ENCODE results near the gene PTPRCAP. TPM values are rescaled to one million over a fixed set of nuclear protein-coding genes. Genes with fewer than 3 reads are reported as not detected.

The PTPRCAP gene
- polyA plus RNA-seq, 3 donors: 1.3 to 3.5 (median 2.4) TPM

DNA sequence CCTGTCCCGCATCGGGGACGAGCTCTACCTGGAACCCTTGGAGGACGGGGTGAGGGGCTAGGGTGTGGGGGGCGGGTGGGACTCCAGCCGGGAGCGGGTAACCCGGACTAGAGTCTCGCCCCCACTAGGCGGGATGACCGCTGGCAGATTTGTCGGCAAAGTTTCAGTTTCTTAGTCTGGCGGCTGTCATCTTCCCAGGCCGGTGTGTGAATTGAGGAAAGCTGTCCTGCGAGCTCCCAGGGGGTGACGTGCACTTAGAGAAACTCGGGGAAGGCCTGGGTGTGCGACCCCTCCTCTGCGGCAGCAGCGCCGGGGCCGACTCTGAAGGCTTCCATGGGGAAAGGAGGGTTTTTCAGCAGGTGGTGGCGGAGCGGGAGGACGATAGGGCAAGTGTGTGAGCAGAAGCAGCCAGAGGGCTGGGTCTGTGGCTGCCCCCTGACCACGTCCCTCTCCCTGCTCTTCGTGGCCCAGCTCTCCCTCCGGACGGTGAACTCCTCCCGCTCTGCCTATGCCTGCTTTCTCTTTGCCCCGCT is 45.2 kb downstream of the PTPRCAP start:
- no peak for DNase-seq (ENCODE audit: extremely low read depth in 1 of 11, low read depth in 9 of 11, low spot score in 4 of 11)

DNA sequence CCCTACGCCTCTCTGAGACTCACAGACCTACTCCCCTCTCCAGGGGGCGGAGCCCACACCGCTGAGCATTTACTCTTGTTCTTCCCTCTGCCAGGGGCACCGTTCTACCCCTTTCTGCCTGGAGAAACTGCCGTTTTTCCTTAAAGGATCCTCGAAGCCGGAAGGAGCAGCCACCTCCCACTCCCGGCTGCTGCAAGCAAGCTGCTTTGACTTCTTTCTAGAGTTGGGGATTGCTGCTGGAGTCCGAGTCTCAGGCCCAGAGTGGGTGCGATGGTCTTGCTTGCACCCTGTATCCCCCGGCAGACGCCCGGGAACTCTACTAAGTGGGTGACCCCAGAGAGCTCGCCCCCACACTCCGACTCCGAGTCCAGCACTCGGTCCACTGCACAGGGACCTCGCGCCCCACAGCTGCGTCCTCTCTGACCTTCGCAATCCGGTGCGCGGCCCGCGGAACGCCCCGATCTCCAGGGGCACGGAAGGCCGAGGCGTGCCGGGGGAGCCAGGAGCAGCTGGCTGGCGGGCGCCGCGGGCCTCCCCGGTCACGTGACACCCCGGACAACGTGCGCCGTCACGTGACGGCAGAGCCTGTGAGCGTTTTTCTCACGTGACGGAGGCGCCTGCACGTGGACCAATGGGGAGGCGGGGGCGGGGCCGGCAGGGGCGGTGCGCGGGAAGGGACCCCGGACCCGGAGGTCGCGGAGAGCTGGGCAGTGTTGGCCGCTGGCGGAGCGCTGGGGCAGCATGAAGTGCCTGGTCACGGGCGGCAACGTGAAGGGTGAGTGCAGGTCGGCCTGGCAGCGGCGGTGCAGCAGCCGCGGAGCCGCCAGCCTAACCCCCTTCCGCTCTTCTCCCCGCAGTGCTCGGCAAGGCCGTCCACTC is 45.9 kb downstream of the PTPRCAP start, which contains the start of gene RAD9A:
RAD9A (plus strand) TSS at position 683 of the 879 bp plus-strand sequence; CDS start at position 742, 59 bp downstream.
- peak; percentile 80 to 95 (median 91) for DNase-seq (ENCODE audit: extremely low read depth in 1 of 11, low read depth in 9 of 11, low spot score in 4 of 11)

- no peak for DNase-seq (ENCODE audit: extremely low read depth in 1 of 11, low read depth in 9 of 11, low spot score in 4 of 11)
Measured at GRCh38 chr11:67390947-67391303, 46.6 kb downstream of the PTPRCAP start.

DNA sequence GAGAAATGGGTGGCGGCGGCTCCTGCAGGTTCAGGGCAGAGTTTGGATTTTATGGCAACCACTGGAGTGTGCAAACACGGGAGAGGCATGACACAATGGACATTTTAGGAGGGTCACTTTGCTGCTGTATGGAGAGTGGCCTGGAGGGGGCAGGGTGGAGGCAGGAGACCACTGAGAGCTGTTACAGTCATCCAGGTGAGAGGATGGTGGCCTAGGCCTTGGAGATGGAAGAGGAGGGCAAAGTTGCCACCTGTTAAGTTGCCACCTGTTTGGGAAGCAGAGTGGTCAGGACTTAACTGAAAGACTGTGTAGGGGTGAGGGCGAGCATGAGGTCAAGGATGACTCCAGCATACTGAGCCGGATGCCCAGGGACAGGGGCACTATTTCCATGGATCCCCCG is 48.0 kb downstream of the PTPRCAP start:
- DNase-seq (ENCODE audit: extremely low read depth in 1 of 11, low read depth in 9 of 11, low spot score in 4 of 11): no peak

DNA sequence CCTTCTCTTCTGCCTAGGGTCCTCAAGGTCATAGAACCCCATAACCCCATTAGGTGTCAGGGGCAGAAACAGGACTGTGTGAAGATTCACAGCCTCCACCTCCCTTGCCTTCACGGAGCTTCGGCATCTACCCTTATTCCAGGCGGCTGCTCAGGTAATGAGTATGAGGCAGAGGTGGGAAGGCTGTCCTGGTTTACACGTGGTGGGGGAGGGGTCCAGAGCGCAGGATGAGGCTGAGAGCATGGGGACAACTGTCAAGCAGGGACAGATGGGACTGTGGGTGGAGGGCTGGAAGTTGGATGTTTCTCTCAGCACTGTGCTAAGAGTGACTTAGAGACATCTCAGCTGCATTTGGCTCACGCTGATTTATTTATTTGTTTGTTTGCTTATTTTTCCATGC is 50.0 kb downstream of the PTPRCAP start:
- no peak for DNase-seq (ENCODE audit: extremely low read depth in 1 of 11, low read depth in 9 of 11, low spot score in 4 of 11)

GRCh38 chr11:67387069-67387468 is 50.4 kb downstream of the PTPRCAP start:
- no peak for DNase-seq (ENCODE audit: extremely low read depth in 1 of 11, low read depth in 9 of 11, low spot score in 4 of 11)

Other genes with a start within 250 kb of the PTPRCAP start
- 10 to 100 TPM; 52.3 to 67.2 (median 56.8) TPM for gene GRK2, start 171.2 kb downstream of the PTPRCAP start, polyA plus RNA-seq (ENCODE audit: insufficient read length in 3 of 3)
- gene ANKRD13D, start 148.4 kb downstream of the PTPRCAP start, polyA plus RNA-seq (ENCODE audit: insufficient read length in 3 of 3): 10 to 100 TPM; 21.5 to 48.5 (median 30.5) TPM
- gene SSH3, start 134.2 kb downstream of the PTPRCAP start, polyA plus RNA-seq (ENCODE audit: insufficient read length in 3 of 3): 10 to 100 TPM; 19.1 to 32.6 (median 23.1) TPM
- 10 to 100 TPM; 16.3 to 38.7 (median 26.0) TPM for gene POLD4, start 84.1 kb downstream of the PTPRCAP start, polyA plus RNA-seq (ENCODE audit: insufficient read length in 3 of 3)
- gene CLCF1, start 64.1 kb downstream of the PTPRCAP start, polyA plus RNA-seq (ENCODE audit: insufficient read length in 3 of 3): 1 to 10 TPM; 4.3 to 8.0 (median 5.9) TPM
- gene RAD9A, start 45.7 kb downstream of the PTPRCAP start, polyA plus RNA-seq (ENCODE audit: insufficient read length in 3 of 3): 10 to 100 TPM; 21.8 to 33.9 (median 31.2) TPM
- 100 to 1,000 TPM; 149 to 172 (median 156) TPM for gene PPP1CA, start 35.8 kb downstream of the PTPRCAP start, polyA plus RNA-seq (ENCODE audit: insufficient read length in 3 of 3)
- 10 to 100 TPM in 1 of 3 donors, 1 to 10 TPM in 2; 4.5 to 10.5 (median 6.7) TPM for gene TBC1D10C, start 33.6 kb downstream of the PTPRCAP start, polyA plus RNA-seq (ENCODE audit: insufficient read length in 3 of 3)
- gene CARNS1, start 22.0 kb downstream of the PTPRCAP start, polyA plus RNA-seq (ENCODE audit: insufficient read length in 3 of 3): 1 to 10 TPM; 2.0 to 5.2 (median 2.7) TPM
- gene RPS6KB2, start 9.2 kb downstream of the PTPRCAP start, polyA plus RNA-seq (ENCODE audit: insufficient read length in 3 of 3): 10 to 100 TPM; 40.3 to 47.0 (median 41.2) TPM
- 10 to 100 TPM; 53.5 to 82.1 (median 75.7) TPM for gene CORO1B, start 5.8 kb upstream of the PTPRCAP start, polyA plus RNA-seq (ENCODE audit: insufficient read length in 3 of 3)
- not detected for gene GPR152, start 15.0 kb upstream of the PTPRCAP start, polyA plus RNA-seq (ENCODE audit: insufficient read length in 3 of 3)
- gene CABP4, start 17.7 kb upstream of the PTPRCAP start, polyA plus RNA-seq (ENCODE audit: insufficient read length in 3 of 3): 1 to 10 TPM in 1 of 3 donors, under 1 TPM in 2; 0.26 to 1.2 (median 0.55) TPM
- 10 to 100 TPM; 40.3 to 67.0 (median 54.6) TPM for gene TMEM134, start 31.6 kb upstream of the PTPRCAP start, polyA plus RNA-seq (ENCODE audit: insufficient read length in 3 of 3)
- 10 to 100 TPM; 55.9 to 77.0 (median 63.1) TPM for gene AIP, start 45.3 kb upstream of the PTPRCAP start, polyA plus RNA-seq (ENCODE audit: insufficient read length in 3 of 3)
- 10 to 100 TPM; 28.5 to 49.4 (median 35.4) TPM for gene PITPNM1, start 67.7 kb upstream of the PTPRCAP start, polyA plus RNA-seq (ENCODE audit: insufficient read length in 3 of 3)
- 10 to 100 TPM; 37.7 to 69.5 (median 52.5) TPM for gene CDK2AP2, start 70.5 kb upstream of the PTPRCAP start, polyA plus RNA-seq (ENCODE audit: insufficient read length in 3 of 3)
- gene CABP2, start 85.8 kb upstream of the PTPRCAP start, polyA plus RNA-seq (ENCODE audit: insufficient read length in 3 of 3): under 1 TPM in 1 of 3 donors, not detected in 2; 0.29 TPM
- 100 to 1,000 TPM; 697 to 788 (median 758) TPM for gene GSTP1, start 146.1 kb upstream of the PTPRCAP start, polyA plus RNA-seq (ENCODE audit: insufficient read length in 3 of 3)
- 100 to 1,000 TPM; 165 to 248 (median 201) TPM for gene NDUFV1, start 169.3 kb upstream of the PTPRCAP start, polyA plus RNA-seq (ENCODE audit: insufficient read length in 3 of 3)
- 1 to 10 TPM; 2.5 to 7.1 (median 7.0) TPM for gene NUDT8, start 192.3 kb upstream of the PTPRCAP start, polyA plus RNA-seq (ENCODE audit: insufficient read length in 3 of 3)
- gene TBX10, start 202.1 kb upstream of the PTPRCAP start, polyA plus RNA-seq (ENCODE audit: insufficient read length in 3 of 3): under 1 TPM in 2 of 3 donors, not detected in 1; 0.06 to 0.09 TPM
- 10 to 100 TPM; 19.3 to 35.5 (median 26.3) TPM for gene ACY3, start 213.0 kb upstream of the PTPRCAP start, polyA plus RNA-seq (ENCODE audit: insufficient read length in 3 of 3)
- 1 to 10 TPM; 1.6 to 3.0 (median 2.1) TPM for gene ALDH3B2, start 236.9 kb upstream of the PTPRCAP start, polyA plus RNA-seq (ENCODE audit: insufficient read length in 3 of 3)